ENCODE measurements around the gene GRIN3B.

- TF ChIP-seq CTCF (IDR thresholded peaks at IDR 0.05; ENCODE audit: low read depth, low read length, poor library complexity, severe bottlenecking) (no peak), EZH2phosphoT487 (IDR thresholded peaks at IDR 0.05; ENCODE audit: borderline replicate concordance, low read length) (no peak)
Observed at GRCh38 chr19:984165-984967, 15.9 kb upstream of the GRIN3B start, which contains the start of gene WDR18.

Measured in DOHH2 (cell line).